Measurements from ENCODE around the gene SLC22A14.

Gene SLC22A14

GRCh38 chr3:38347421-38348200 lies 65.5 kb downstream of the SLC22A14 start:
- no peak for DNase-seq

- DNase-seq: peak; percentile 53
Measured at GRCh38 chr3:38348903-38349302, 66.8 kb downstream of the SLC22A14 start.

GRCh38 chr3:38349684-38350359 lies 67.7 kb downstream of the SLC22A14 start:
- DNase-seq: peak; percentile 19

- DNase-seq: peak; percentile 69
Measured at GRCh38 chr3:38353151-38353550, 71.1 kb downstream of the SLC22A14 start.

- peak; percentile 74 for DNase-seq
Measured at GRCh38 chr3:38354588-38355330, 72.7 kb downstream of the SLC22A14 start.

- no peak for DNase-seq
Measured at GRCh38 chr3:38359038-38359437, 76.9 kb downstream of the SLC22A14 start.

GRCh38 chr3:38360345-38360744 lies 78.3 kb downstream of the SLC22A14 start:
- no peak for DNase-seq

GRCh38 chr3:38361496-38361895 lies 79.4 kb downstream of the SLC22A14 start:
- no peak for DNase-seq

- DNase-seq: no peak
Measured at GRCh38 chr3:38362825-38363224, 80.7 kb downstream of the SLC22A14 start.

GRCh38 chr3:38364721-38365400 lies 82.8 kb downstream of the SLC22A14 start:
- no peak for DNase-seq

GRCh38 chr3:38365469-38366062 lies 83.5 kb downstream of the SLC22A14 start:
- DNase-seq: no peak

- DNase-seq: no peak
Measured at GRCh38 chr3:38366082-38366481, 84.0 kb downstream of the SLC22A14 start.

GRCh38 chr3:38367779-38368178 lies 85.7 kb downstream of the SLC22A14 start:
- DNase-seq: no peak
